ENCODE data around the gene GXYLT1.
"Not testable (repeated sequence)": the region's sequence is repeated elsewhere in the genome, so short reads cannot be mapped to it uniquely, and the experiment has no call there.

Gene GXYLT1

GRCh38 chr12:42091769-42092168 is 52.9 kb downstream of the GXYLT1 start:
- DNase-seq = no peak

GRCh38 chr12:42090899-42091298 is 53.8 kb downstream of the GXYLT1 start:
- no peak for DNase-seq

- no peak for DNase-seq
Measured at GRCh38 chr12:42086031-42086430, 58.6 kb downstream of the GXYLT1 start.

DNA sequence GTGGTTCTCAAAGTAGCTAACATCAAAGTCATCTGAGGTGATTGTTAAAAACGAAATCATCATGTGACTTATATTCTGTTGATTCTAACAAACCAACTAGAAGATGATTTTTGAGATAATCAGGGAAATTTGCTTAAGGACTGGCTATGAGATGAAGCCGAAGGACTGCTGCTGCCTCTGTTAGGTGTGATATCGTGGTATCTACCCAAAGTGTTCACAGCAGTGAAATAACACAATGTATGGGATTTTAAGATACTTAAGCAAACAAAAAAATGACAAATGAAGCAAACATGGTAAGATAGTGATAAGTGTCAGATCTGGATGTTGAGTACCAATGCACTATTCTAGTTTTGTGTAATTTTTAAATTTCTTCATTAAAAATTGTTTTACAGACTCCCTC is 59.1 kb downstream of the GXYLT1 start:
- DNase-seq = no peak

- no peak for DNase-seq
Measured at GRCh38 chr12:42084522-42084921, 60.2 kb downstream of the GXYLT1 start.

DNA sequence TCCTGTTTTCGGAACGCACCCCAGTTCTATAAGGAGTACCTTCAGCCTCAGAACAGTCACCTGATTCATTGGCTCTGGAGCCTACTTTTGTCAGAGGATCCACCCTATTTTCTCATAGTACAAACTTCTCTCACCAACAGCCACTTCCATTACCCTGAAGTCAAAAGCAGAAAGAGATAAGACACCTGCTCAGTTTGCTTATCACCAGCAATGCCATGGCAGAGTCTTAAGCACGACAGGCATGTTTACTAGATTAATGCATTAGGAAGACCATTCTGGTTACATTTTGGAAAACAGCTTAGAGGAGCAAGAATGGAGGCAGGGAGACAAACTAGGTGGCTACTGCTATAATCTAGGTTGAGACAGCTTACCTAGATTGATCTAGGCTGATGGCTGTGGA is 67.7 kb downstream of the GXYLT1 start:
- DNase-seq = no peak

- DNase-seq = no peak
Measured at GRCh38 chr12:42070036-42070435, 74.6 kb downstream of the GXYLT1 start.

GRCh38 chr12:42059127-42059526 is 85.5 kb downstream of the GXYLT1 start:
- no peak for DNase-seq

DNA sequence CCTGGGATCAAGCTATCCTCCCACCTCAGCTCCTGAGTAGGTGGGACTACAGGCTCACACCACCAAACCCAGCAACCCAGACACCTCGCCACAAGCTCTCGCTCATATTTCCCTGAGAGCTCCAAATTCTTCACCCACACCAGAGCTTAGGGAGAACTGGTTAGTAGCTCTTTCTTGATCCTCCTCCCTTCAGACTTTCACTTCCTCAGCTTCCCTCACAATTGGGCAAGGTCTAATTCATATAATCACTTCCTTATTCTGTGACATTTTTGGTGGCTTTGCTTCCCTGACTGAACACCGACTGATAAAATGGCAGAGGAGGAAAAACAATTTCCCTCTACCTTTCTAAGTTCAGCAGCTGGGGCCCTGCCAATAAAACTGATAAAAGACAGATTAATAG is 88.5 kb downstream of the GXYLT1 start:
- DNase-seq = no peak

DNA sequence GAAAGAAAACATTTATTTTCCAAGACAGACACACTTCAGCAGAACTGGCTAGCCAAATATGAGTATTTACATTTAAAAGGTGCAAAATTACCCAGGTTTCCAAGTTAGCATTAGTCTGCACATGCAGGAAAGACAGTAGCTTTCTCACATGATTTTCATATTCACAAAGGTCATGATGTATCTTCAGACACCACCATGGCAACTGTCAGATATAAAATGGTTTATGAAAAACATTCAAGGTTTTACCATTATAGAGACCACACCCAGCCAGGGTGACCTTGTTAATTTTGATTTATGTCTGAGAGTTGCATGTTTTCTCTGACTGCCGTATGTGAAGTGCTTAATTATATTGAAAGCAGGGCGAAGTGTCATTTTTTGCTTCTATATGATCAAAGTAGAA is 91.2 kb downstream of the GXYLT1 start:
- no peak for DNase-seq

GRCh38 chr12:42048980-42049379 is 95.7 kb downstream of the GXYLT1 start:
- DNase-seq = not testable (repeated sequence)

- DNase-seq = no peak
Measured at GRCh38 chr12:42039577-42039976, 105.1 kb downstream of the GXYLT1 start.

- no peak for DNase-seq
Measured at GRCh38 chr12:42039176-42039575, 105.5 kb downstream of the GXYLT1 start.

- no peak for DNase-seq
Measured at GRCh38 chr12:42031847-42032564, 112.7 kb downstream of the GXYLT1 start.
